CD8-positive, alpha-beta memory T cell (primary cell): Measurements from ENCODE around the gene RPS6KA4. TPM values are rescaled to one million over a fixed set of nuclear protein-coding genes. Genes with fewer than 3 reads are reported as not detected.
A peak's percentile ranks its signal among the peaks of the same experiment; 100 is the strongest.
"Not testable (repeated sequence)": the region's sequence is repeated elsewhere in the genome, so short reads cannot be mapped to it uniquely, and the experiment has no call there.

ENCODE experiments used
- CTCF ChIA-PET: fragments of 350-600 bp; sonication (Branson Sonifier 250); formaldehyde crosslinking; loops from one replicate; lab custom pipeline; 2021; ENCODE audit warnings: antibody characterized with exemption; lab: Charles Lee
- POLR2A ChIA-PET: fragments of 350-600 bp; sonication (Branson Sonifier 250); formaldehyde crosslinking; loops from one replicate; lab custom pipeline; 2021; ENCODE audit warnings: antibody characterized with exemption; lab: Charles Lee
- DNase-seq, 5 donors: peaks; one replicate each; pipeline versions ENCODE4 v3.0.0 to v3.0.0-alpha.2; 2020 to 2022; ENCODE audit warnings: mixed read lengths in 1 of 5
- H3K27ac ChIP-seq: one replicate; pipeline ENCODE4 v1.7.0; 2013; ENCODE audit warnings: low read depth, mild to moderate bottlenecking, low read length, moderate library complexity
- H3K27me3 ChIP-seq: 2 replicates; pipeline ENCODE4 v1.7.0; 2013; ENCODE audit warnings: low read length, mild to moderate bottlenecking; ENCODE audit not compliant: insufficient read depth, poor library complexity, severe bottlenecking
- H3K36me3 ChIP-seq: 2 replicates; pipeline ENCODE4 v1.7.0; 2013; ENCODE audit warnings: mild to moderate bottlenecking, low read length, moderate library complexity; ENCODE audit not compliant: insufficient read depth
- H3K4me1 ChIP-seq: 2 replicates; pipeline ENCODE4 v1.7.0; 2013; ENCODE audit warnings: mild to moderate bottlenecking, low read length, moderate library complexity; ENCODE audit not compliant: insufficient read depth
- H3K4me3 ChIP-seq: 2 replicates; pipeline ENCODE4 v1.7.0; 2013; ENCODE audit warnings: mild to moderate bottlenecking, low read length
- H3K9me3 ChIP-seq: 2 replicates; pipeline ENCODE4 v1.7.0; 2013; ENCODE audit warnings: mild to moderate bottlenecking, low read length
- H3K27ac Mint-ChIP-seq, 8 donors: one replicate each; pipeline ENCODE4 v1.8.0; 2020 to 2021; ENCODE audit warnings: mixed read lengths in 8 of 8, mild to moderate bottlenecking in 6 of 8, inconsistent platforms in 3 of 8, moderate library complexity in 3 of 8
- H3K27me3 Mint-ChIP-seq, 2 donors: one replicate each; pipeline ENCODE4 v1.8.0; 2020 to 2021; ENCODE audit warnings: mixed read lengths in 2 of 2, mild to moderate bottlenecking in 1 of 2, moderate library complexity in 1 of 2
- H3K36me3 Mint-ChIP-seq, 3 donors: one replicate each; pipeline ENCODE4 v1.8.0; 2020 to 2021; ENCODE audit warnings: mixed read lengths in 3 of 3, inconsistent platforms in 1 of 3, mild to moderate bottlenecking in 1 of 3
- H3K4me1 Mint-ChIP-seq, 3 donors: one replicate each; pipeline ENCODE4 v1.8.0; 2020 to 2021; ENCODE audit warnings: mixed read lengths in 3 of 3, inconsistent platforms in 1 of 3, mild to moderate bottlenecking in 1 of 3
- H3K4me3 Mint-ChIP-seq, 7 donors: one replicate each; pipeline ENCODE4 v1.8.0; 2020 to 2021; ENCODE audit warnings: mixed read lengths in 7 of 7, mild to moderate bottlenecking in 6 of 7, moderate library complexity in 4 of 7, inconsistent platforms in 2 of 7
- H3K9me3 Mint-ChIP-seq, 5 donors: one replicate each; pipeline ENCODE4 v1.8.0; 2020 to 2022; ENCODE audit warnings: mixed read lengths in 5 of 5, mild to moderate bottlenecking in 3 of 5, moderate library complexity in 2 of 5, inconsistent platforms in 1 of 5
- polyA plus RNA-seq: library from polyadenylated mRNA; unstranded; fragments of 300-500 nt; fragmentation: Illumina TruSeq; gene quantifications from one replicate; pipeline ENCODE4 v1.2.3, GENCODE V29; 2021
- total RNA-seq, 2 experiments: library from RNA; stranded (reverse); gene quantifications; one replicate each; pipeline ENCODE4 v1.2.3, GENCODE V29; 2021

The RPS6KA4 gene
- 10 to 100 TPM; 38.0 to 39.0 TPM for total RNA-seq
- polyA plus RNA-seq, result 15.9 TPM

- DNase-seq, result peak; percentile 35 to 61 (median 43)
- H3K27ac Mint-ChIP-seq, result peak within 1 kb of the TSS; percentile 19 to 96 (median 80)
These were observed at the start of gene RPS6KA4 for GRCh38 chr11:64358907-64359711. Gene RPS6KA4 (plus strand): TSS chr11:64359162. CDS start chr11:64359236, 74 bp downstream.

GRCh38 chr11:64312947-64313346 is 46.0 kb upstream of the RPS6KA4 start:
- H3K36me3 Mint-ChIP-seq, result peaks cover 0 to 50% (median 6%) of the 10 kb centered on the region in 3 donors
- H3K27me3 Mint-ChIP-seq, result peaks cover 0 to 7% of the 10 kb centered on the region in 2 donors
- H3K4me1 Mint-ChIP-seq, result peaks cover 28 to 32% (median 31%) of the 10 kb centered on the region in 3 donors
- peak overlapping the region in 7 of 8 donors; percentile 4 to 93 (median 81) for H3K27ac Mint-ChIP-seq
- CTCF ChIA-PET, result interaction anchor here (0.9 to 1.6 kb wide), 3 partner anchors 19 to 106 kb away, joined by 3 to 7 read pairs (median 4); partner anchors contain the start of gene FERMT3
- H3K4me1 ChIP-seq, result peaks cover 8% of the 10 kb centered on the region
- no peaks in the 10 kb centered on the region for H3K27me3 ChIP-seq
- H3K9me3 Mint-ChIP-seq, result no peaks in the 10 kb centered on the region
- no peak overlapping the region for H3K27ac ChIP-seq
- no peaks in the 10 kb centered on the region for H3K9me3 ChIP-seq
- POLR2A ChIA-PET, result no interaction called here
- no peak overlapping the region for H3K4me3 ChIP-seq
- H3K4me3 Mint-ChIP-seq, result peak overlapping the region in 1 of 7 donors; percentile 58
- no peaks in the 10 kb centered on the region for H3K36me3 ChIP-seq
- DNase-seq, result no peak

More at GRCh38 chr11:64358907-64359711, at the start of gene RPS6KA4:
- H3K27ac ChIP-seq, result peak within 1 kb of the TSS; percentile 76
- Mint-ChIP-seq H3K36me3 (peaks cover under 1 to 48% (median 9%) of the 10 kb centered on the region in 3 donors), H3K9me3 (no peaks in the 10 kb centered on the region), H3K4me1 (peaks cover 24 to 42% (median 30%) of the 10 kb centered on the region in 3 donors), H3K4me3 (peak within 1 kb of the TSS; percentile 83 to 94 (median 89)), H3K27me3 (no peaks in the 10 kb centered on the region)
- peak within 1 kb of the TSS; percentile 77 for H3K4me3 ChIP-seq
- H3K36me3 ChIP-seq, result peaks cover 7% of the 10 kb centered on the region
- ChIA-PET CTCF (interaction anchor here (0.9 to 1.9 kb wide), 5 partner anchors 27 to 292 kb away, joined by 3 to 8 read pairs (median 6); partner anchors contain the start of genes PRDX5 and TRMT112), POLR2A (interaction anchor here (1.3 to 3.4 kb wide), 2 partner anchors 17 to 42 kb away, joined by 5 to 15 read pairs; partner anchors contain the start of genes PRDX5 and TRMT112)
- no peaks in the 10 kb centered on the region for H3K9me3 ChIP-seq
- peaks cover 22% of the 10 kb centered on the region for H3K4me1 ChIP-seq
- H3K27me3 ChIP-seq, result no peaks in the 10 kb centered on the region

- Mint-ChIP-seq H3K27ac (peak overlapping the region in 4 of 8 donors; percentile 64 to 93 (median 76)), H3K9me3 (no peaks in the 10 kb centered on the region), H3K4me1 (peaks cover 33 to 37% (median 35%) of the 10 kb centered on the region in 3 donors), H3K36me3 (peaks cover 0 to 55% (median 6%) of the 10 kb centered on the region in 3 donors), H3K4me3 (peak overlapping the region in 1 of 7 donors; percentile 58), H3K27me3 (peaks cover 0 to 7% of the 10 kb centered on the region in 2 donors)
- POLR2A ChIA-PET, result no interaction called here
- Histone ChIP-seq H3K4me3 (no peak overlapping the region), H3K9me3 (no peaks in the 10 kb centered on the region), H3K36me3 (no peaks in the 10 kb centered on the region), H3K4me1 (peaks cover 8% of the 10 kb centered on the region), H3K27me3 (no peaks in the 10 kb centered on the region), H3K27ac (no peak overlapping the region)
- DNase-seq, result no peak
- CTCF ChIA-PET, result interaction anchor here (1.3 to 1.6 kb wide), 2 partner anchors 18 to 107 kb away, joined by 3 to 7 read pairs; partner anchors contain the start of gene FERMT3
These were observed 45.3 kb upstream of the RPS6KA4 start for GRCh38 chr11:64313491-64314145.

- ChIA-PET CTCF (interaction anchor here (1.3 to 1.6 kb wide), 2 partner anchors 17 to 108 kb away, joined by 3 to 7 read pairs; partner anchors contain the start of gene FERMT3), POLR2A (no interaction called here)
- H3K9me3 Mint-ChIP-seq, result no peaks in the 10 kb centered on the region
- H3K27ac Mint-ChIP-seq, result peak overlapping the region in 3 of 8 donors; percentile 68 to 80 (median 74)
- peaks cover 0 to 55% (median 6%) of the 10 kb centered on the region in 3 donors for H3K36me3 Mint-ChIP-seq
- no peaks in the 10 kb centered on the region for H3K9me3 ChIP-seq
- no peak overlapping the region for H3K4me3 Mint-ChIP-seq
- H3K4me3 ChIP-seq, result no peak overlapping the region
- H3K27me3 Mint-ChIP-seq, result peaks cover 0 to 7% of the 10 kb centered on the region in 2 donors
- no peaks in the 10 kb centered on the region for H3K36me3 ChIP-seq
- H3K4me1 ChIP-seq, result peaks cover 13% of the 10 kb centered on the region
- no peak for DNase-seq
- H3K4me1 Mint-ChIP-seq, result peaks cover 37 to 43% (median 40%) of the 10 kb centered on the region in 3 donors
- H3K27ac ChIP-seq, result no peak overlapping the region
- H3K27me3 ChIP-seq, result no peaks in the 10 kb centered on the region
These were observed 44.7 kb upstream of the RPS6KA4 start for GRCh38 chr11:64314146-64314804.

- no peak overlapping the region for H3K27ac ChIP-seq
- Mint-ChIP-seq H3K27me3 (peaks cover 0 to 7% of the 10 kb centered on the region in 2 donors), H3K27ac (peak overlapping the region in 5 of 8 donors; percentile 15 to 80 (median 38)), H3K4me1 (peaks cover 40 to 48% (median 41%) of the 10 kb centered on the region in 3 donors), H3K9me3 (no peaks in the 10 kb centered on the region), H3K4me3 (peak overlapping the region in 3 of 7 donors; percentile 5 to 62 (median 12)), H3K36me3 (peaks cover 0 to 56% (median 6%) of the 10 kb centered on the region in 3 donors)
- ChIA-PET CTCF (no interaction called here), POLR2A (no interaction called here)
- H3K4me3 ChIP-seq, result no peak overlapping the region
- H3K27me3 ChIP-seq, result no peaks in the 10 kb centered on the region
- H3K4me1 ChIP-seq, result peaks cover 14% of the 10 kb centered on the region
- no peak for DNase-seq
- H3K36me3 ChIP-seq, result no peaks in the 10 kb centered on the region
- H3K9me3 ChIP-seq, result no peaks in the 10 kb centered on the region
These were observed 44.0 kb upstream of the RPS6KA4 start for GRCh38 chr11:64314805-64315561.

- peak overlapping the region; percentile 89 to 97 (median 94) for H3K4me3 Mint-ChIP-seq
- peak overlapping the region; percentile 98 to 100 (median 99) for H3K27ac Mint-ChIP-seq
- not testable (repeated sequence) for DNase-seq, H3K4me3 ChIP-seq, H3K36me3 ChIP-seq, H3K9me3 ChIP-seq, H3K27me3 Mint-ChIP-seq, H3K27me3 ChIP-seq, H3K9me3 Mint-ChIP-seq
- Histone ChIP-seq H3K4me1 (peaks cover 14% of the 10 kb centered on the region), H3K27ac (peak overlapping the region; percentile 97)
- POLR2A ChIA-PET, result interaction anchor here (0.5 to 3.4 kb wide), 3 partner anchors 26 to 111 kb away, joined by 4 to 33 read pairs (median 16); no protein-coding TSS in a partner anchor
- H3K4me1 Mint-ChIP-seq, result peaks cover 38 to 52% (median 40%) of the 10 kb centered on the region in 3 donors
- peaks cover 1 to 61% (median 7%) of the 10 kb centered on the region in 3 donors for H3K36me3 Mint-ChIP-seq
- CTCF ChIA-PET, result interaction anchor here (1.2 to 3.6 kb wide), 6 partner anchors 11 to 45 kb away, joined by 4 to 61 read pairs (median 24); partner anchors contain the start of genes CATSPERZ, CCDC88B and ESRRA
These were observed 43.1 kb upstream of the RPS6KA4 start for GRCh38 chr11:64315667-64316526.
